Activated CD4-positive, alpha-beta T cell treated with anti-CD3 and anti-CD28 coated beads, Interleukin-2, amount 50 U/mL, for 16 hours (primary cell): Measurements from ENCODE around the gene GSTM1.
"Not testable (repeated sequence)": the region's sequence is repeated elsewhere in the genome, so short reads cannot be mapped to it uniquely, and the experiment has no call there.

ENCODE experiments used
- DNase-seq: peaks from one replicate; pipeline ENCODE4 v3.0.0-alpha.2; 2020

Gene GSTM1

DNA sequence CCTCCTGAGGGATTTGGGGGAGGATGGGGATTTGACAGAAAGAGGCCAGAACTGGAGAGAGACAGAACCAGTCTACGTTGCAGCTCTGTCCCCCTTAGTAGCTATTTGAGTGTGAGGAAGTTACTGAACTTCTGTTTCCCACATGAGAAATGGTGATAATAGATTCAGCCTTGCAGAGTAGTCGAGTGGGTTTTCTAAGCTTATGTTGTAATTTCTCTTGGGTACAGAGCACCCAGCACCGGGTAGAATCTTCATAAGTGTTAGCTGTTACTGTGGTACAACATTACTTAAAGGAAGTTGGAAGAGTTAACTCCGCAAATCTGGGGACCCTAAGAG lies 27.0 kb upstream of the GSTM1 start:
- not testable (repeated sequence) for DNase-seq

DNA sequence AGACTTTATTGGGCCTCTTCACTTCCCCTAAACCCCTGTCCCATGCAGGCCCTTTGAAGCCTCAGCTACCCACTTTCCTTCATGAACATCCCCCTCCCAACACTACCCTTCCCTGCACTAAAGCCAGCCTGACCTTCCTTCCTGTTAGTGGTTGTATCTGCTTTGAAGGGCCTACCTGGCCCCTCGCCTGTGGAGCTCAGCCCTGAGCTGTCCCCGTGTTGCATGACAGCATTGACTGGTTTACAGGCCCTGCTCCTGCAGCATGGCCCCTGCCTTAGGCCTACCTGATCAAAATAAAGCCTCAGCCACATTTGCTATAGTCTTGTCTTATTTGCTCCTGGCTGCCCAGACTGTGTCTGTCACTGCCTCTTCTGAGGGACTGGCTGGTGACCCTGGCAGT lies 26.2 kb upstream of the GSTM1 start:
- no peak for DNase-seq

DNA sequence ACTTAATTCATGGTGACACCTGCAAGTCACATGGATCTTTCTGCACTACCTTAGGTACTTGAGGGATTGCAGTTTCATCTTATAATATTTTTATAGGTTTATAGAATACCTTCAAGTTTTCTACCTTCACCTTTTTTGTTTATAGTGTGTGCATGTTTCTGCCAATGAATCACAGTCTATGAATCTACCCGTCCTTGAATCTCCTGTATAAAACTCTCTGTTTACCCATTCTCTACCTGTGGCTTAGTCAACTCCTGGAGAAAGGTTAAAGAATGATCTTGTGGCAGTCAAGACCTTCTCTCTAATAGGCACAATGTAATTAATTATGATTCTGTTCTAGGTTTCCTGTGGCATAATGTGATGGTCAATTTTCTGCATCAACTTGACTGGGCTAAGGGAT lies 22.9 kb upstream of the GSTM1 start:
- no peak for DNase-seq

DNA sequence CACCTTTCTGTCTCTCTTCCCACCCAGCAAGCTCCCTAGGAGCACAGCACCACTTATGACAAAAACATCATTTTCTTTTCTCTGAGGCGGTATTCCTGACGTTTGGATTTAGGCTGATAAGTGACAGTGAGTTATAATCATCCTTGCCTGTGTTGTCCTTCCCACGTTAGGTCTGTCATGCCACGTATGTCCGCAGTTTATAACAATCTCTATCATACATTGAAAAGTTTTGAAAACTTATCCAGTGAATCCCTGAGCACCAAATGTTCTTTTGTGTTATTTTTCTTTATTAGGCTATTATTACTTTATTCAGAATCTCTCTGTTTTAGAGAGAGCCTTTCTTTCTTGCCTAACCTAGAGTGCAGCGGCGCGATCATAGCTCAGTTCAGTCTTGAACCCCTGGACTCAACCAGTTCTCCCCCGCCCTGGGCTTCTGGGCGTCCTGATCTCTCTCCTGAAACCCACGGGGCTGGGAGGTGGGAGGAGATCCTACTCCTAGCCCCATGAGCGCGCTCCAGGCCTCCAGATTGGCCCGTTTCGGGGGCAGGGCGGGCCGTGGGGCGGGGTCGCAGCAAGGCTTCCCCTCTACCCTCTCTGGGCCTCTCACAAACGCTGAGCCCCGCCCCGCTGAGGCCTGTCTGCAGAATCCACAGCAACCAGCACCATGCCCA lies 20.0 kb upstream of the GSTM1 start, which contains the start of gene GSTM2:
Gene GSTM2 (plus strand): TSS at position 606 of the 671 bp plus-strand sequence. CDS start 59 bp downstream, at position 665.
- peak; percentile 81 for DNase-seq

DNA sequence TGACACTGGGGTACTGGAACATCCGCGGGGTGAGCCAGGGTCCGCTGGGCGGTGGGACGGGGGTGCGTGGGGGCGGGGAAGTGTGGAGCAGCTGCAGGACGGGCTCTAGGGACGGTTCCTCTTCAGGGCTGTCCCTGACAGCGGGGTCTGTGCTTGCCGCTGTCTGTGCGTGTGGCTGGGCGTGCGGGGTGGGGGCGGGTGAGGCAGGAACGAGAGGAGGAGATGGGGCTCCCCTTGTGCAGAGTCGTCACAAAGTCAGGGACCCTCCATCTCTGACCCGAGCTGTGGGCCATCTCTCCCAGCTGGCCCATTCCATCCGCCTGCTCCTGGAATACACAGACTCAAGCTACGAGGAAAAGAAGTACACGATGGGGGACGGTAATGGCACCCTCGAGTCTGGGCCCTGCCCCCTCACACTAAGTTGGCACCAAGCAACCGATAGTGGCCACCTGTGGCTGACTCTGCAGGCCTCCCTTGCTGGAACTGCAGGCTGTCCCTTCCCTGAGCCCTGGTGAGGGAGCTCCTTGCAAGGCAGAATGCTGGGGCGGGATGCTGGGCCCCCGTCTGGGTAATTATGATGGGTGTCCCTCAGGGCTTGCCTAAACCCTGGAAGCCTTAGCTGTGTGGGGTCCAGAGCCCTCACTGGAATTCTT lies 19.4 kb upstream of the GSTM1 start:
- DNase-seq, result no peak

GRCh38 chr1:109669246-109669948 lies 18.2 kb upstream of the GSTM1 start:
- no peak for DNase-seq

GRCh38 chr1:109669949-109670302 lies 17.7 kb upstream of the GSTM1 start:
- DNase-seq, result not testable (repeated sequence)

- no peak for DNase-seq
These were observed 16.6 kb upstream of the GSTM1 start for GRCh38 chr1:109671067-109671466.

DNA sequence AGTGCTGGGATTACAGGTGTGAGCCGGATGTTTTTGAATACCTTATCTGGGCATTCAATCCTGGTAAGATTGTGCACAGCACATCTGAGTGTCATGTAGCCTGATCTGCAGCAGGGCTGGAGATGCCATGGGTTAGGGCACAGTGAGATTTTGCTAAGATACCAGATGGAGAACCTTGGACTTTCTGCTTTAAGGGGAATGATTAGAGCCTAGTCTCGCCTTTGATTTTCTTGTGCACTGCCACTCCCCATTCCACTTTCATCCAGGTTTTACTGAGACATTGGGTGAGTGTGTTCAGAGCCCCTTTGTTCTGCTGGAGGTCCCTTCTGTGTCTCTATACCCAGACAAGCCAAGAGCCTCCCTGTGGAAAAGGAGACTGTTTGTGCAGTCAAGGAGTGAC lies 13.8 kb upstream of the GSTM1 start:
- DNase-seq, result not testable (repeated sequence)

- DNase-seq, result not testable (repeated sequence)
These were observed 10.8 kb upstream of the GSTM1 start for GRCh38 chr1:109676683-109677381.

DNA sequence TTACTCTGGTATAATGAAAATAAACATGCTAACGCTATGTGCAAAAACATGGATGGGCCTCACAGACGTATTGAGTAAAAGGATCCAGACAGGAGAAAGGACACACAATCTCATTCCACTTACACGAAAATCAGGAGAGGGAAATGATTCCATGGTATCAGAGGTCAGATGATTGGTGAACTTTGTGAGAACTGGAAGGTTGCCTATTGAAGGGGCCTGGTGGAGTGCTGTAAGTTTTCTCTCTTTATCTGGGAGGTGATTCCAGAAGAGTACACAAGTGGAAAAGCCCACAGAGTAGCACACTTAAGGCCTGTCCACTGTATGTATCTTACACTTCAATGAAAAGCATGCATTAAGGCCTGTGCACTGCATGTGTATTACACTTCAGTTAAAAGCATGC lies 10.2 kb upstream of the GSTM1 start:
- DNase-seq, result no peak

DNA sequence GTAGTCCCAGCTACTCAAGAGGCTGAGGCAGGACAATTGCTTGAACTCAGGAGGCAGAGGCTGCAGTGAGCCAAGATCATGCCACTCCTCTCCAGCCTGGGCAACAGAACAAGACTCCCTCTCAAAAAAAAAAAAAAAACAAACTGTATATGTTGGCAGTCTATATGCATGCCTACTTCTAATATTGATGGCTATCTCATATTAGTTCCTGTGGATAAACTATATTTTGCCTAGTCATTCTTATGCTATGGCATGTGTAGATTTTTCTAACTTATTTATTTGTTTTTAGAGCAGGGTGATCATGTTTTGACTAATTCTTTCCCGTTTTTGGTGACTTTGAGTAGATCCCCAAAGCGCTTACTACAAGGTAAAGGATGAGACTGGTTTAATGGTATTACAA lies 9.0 kb upstream of the GSTM1 start:
- DNase-seq, result not testable (repeated sequence)

DNA sequence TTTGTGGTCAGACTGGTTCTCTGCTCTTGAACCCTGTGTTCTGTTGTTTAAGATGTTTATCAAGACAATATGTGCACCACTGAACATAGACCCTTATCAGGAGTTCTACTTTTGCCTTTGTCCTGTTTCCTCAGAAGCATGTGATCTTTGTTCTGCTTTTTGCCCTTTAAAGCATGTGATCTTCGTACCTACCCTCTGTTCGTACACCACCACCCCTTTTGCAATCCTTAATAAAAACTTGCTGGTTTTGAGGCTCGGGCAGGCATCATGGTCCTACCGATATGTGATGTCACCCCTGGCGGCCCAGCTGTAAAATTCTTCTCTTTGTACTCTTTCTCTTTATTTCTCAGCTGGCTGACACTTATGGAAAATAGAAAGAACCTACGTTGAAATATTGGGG lies 2.8 kb upstream of the GSTM1 start:
- DNase-seq, result not testable (repeated sequence)

- DNase-seq, result not testable (repeated sequence)
These were observed 2.2 kb upstream of the GSTM1 start for GRCh38 chr1:109685399-109685798.

- DNase-seq, result not testable (repeated sequence)
These were observed 1.7 kb upstream of the GSTM1 start for GRCh38 chr1:109685890-109686289.

GRCh38 chr1:109687109-109687508 lies 508 bp upstream of the GSTM1 start:
- not testable (repeated sequence) for DNase-seq

DNA sequence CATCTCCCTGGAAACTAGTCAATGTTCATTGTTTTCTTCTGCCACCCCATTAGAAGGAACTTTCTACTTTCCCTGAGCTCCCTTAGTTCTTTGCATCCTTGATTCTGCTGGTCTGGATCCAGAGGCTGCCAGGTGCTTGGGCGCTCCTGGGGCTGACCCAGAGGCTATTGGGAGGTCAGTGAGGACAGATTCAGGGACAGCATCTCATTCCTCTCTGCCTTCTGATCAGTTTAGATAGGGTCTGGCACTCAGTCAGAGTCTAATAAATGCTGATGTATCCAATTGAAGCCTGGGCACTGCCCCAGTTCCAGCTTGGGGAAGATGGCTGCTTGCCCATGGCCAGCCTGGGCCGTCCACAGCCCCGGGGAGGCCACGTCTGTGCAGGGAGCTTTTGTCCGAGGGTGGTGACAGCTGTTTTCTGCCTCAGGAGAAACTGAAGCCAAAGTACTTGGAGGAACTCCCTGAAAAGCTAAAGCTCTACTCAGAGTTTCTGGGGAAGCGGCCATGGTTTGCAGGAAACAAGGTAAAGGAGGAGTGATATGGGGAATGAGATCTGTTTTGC lies 2.3 kb downstream of the GSTM1 start:
- no peak for DNase-seq

DNA sequence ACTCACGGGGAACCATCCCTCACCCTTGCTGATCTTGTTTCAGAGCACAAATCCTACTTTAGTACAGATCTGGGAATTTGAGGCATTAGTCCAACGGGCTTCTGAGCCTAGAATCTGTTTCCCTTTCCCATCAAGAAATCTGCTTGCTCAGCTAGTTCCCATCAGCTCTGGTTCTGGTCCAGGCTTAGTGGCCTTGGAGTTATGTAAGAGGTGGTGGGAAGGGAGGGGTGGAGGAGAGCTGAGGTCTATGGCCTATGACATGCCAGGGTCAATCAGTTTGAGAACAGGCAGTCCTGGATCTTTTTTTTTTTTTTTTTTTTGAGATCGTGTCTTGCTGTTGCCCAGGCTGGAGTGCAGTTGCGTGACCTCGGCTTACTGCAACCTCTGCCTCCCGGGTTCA lies 4.1 kb downstream of the GSTM1 start:
- DNase-seq, result no peak

DNA sequence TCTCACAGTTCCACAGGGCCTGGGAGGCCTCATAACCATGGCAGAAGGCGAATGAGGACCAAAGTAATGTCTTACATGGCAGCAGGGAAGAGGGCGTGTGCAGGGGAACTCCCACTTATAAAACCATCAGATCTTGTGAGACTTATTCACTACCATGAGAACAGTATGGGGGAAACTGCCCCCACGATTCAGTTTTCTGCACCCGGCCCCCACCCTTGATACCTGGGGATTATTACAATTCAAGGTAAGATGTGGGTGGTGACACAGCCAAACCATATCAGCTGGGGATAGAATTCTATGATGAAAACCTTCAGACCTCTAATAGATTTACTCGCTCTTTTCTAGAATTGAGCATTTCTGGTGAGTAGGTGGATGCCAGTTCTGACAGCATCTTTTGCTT lies 6.8 kb downstream of the GSTM1 start:
- DNase-seq, result not testable (repeated sequence)

- DNase-seq, result not testable (repeated sequence)
These were observed 7.5 kb downstream of the GSTM1 start for GRCh38 chr1:109695138-109695537.

GRCh38 chr1:109697066-109697465 lies 9.4 kb downstream of the GSTM1 start:
- no peak for DNase-seq

DNA sequence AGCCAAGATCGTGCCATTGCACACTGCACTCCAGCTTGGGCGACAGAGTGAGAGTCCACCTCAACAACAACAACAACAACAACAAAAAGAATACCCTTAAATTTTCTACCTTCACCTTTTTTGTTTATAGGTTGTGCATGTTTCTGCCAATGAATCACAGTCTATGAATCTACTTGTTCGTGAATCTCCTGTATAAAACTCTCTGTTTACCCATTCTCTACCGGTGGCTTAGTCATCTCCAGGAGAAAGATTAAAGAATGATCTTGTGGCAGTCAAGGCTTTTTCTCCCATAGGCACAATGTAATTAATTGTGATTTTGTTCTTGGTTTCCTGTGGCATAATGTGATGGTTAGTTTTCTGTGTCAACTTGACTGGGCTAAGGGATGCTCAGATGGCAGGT lies 10.2 kb downstream of the GSTM1 start:
- not testable (repeated sequence) for DNase-seq

DNA sequence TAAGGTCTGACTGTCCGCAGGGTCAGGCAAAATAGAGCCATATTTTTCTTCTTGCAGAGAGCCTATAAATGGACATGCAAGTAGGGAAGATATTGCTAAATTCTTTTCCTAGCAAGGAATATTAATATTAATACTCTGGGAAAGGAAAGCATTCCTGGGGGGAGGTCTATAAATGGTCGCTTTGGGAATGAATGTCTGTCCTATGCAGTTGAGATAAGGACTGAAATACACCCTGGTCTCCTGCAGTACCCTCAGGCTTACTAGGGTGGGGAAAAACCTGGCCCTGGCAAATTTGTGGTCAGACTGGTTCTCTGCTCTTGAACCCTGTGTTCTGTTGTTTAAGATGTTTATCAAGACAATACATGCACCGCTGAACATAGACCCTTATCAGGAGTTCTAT lies 15.3 kb downstream of the GSTM1 start:
- DNase-seq, result not testable (repeated sequence)
